Neural crest cell (in vitro differentiated cells): ENCODE data around the gene HUS1. TPM values are rescaled to one million over a fixed set of nuclear protein-coding genes. Genes with fewer than 3 reads are reported as not detected.

Source experiments
- DNase-seq: peaks from one replicate; pipeline ENCODE4 v3.0.0; 2021; ENCODE audit warnings: low read depth, mixed read lengths, low spot score
- H3K27ac Mint-ChIP-seq: one replicate; pipeline ENCODE4 v1.8.0; 2021; ENCODE audit warnings: mild to moderate bottlenecking, mixed read lengths; ENCODE audit not compliant: unreplicated experiment
- H3K27me3 Mint-ChIP-seq: 2 replicates; pipeline ENCODE4 v1.8.0; 2021; ENCODE audit warnings: low read depth, mild to moderate bottlenecking, mixed read lengths
- H3K36me3 Mint-ChIP-seq: 2 replicates; pipeline ENCODE4 v1.8.0; 2021; ENCODE audit warnings: low read depth, mild to moderate bottlenecking, mixed read lengths
- H3K4me1 Mint-ChIP-seq: 2 replicates; pipeline ENCODE4 v1.8.0; 2021; ENCODE audit warnings: mixed read lengths
- H3K4me3 Mint-ChIP-seq: one replicate; pipeline ENCODE4 v1.8.0; 2021; ENCODE audit warnings: mild to moderate bottlenecking, mixed read lengths
- H3K9me3 Mint-ChIP-seq: 2 replicates; pipeline ENCODE4 v1.8.0; 2021; ENCODE audit warnings: mixed read lengths
- total RNA-seq: library from RNA; stranded (reverse); gene quantifications from 2 replicates; pipeline ENCODE4 v1.2.1, GENCODE V29; 2021
- TF ChIP-seq, protein P1 (sequence below): fragments of 200-600 bp; sonication (generic); conservative IDR thresholded peaks from 2 replicates; pipeline ENCODE4 v1.5.0; 2021; ENCODE audit warnings: antibody characterized with exemption, mild to moderate bottlenecking

HUS1 gene
- total RNA-seq, 1 donor from 2014 or later, result 43.1 TPM

DNA sequence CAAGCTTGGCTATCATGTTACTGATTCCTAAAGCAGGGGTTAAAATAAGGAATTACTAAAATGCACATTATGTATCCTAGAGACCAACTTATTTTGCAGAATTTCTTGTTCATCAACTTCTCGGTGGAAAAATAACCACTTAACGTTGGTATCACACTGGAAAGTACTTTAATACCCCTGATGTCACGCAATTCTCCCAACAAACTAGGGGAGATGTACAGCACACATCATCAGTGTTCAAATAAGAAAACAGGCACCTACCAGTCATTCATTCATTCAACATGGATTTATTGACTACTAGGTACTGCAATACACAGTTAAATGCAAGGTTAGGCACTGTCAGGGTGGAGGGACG is 648 bp downstream of the HUS1 start:
- TF ChIP-seq, protein P1, sequence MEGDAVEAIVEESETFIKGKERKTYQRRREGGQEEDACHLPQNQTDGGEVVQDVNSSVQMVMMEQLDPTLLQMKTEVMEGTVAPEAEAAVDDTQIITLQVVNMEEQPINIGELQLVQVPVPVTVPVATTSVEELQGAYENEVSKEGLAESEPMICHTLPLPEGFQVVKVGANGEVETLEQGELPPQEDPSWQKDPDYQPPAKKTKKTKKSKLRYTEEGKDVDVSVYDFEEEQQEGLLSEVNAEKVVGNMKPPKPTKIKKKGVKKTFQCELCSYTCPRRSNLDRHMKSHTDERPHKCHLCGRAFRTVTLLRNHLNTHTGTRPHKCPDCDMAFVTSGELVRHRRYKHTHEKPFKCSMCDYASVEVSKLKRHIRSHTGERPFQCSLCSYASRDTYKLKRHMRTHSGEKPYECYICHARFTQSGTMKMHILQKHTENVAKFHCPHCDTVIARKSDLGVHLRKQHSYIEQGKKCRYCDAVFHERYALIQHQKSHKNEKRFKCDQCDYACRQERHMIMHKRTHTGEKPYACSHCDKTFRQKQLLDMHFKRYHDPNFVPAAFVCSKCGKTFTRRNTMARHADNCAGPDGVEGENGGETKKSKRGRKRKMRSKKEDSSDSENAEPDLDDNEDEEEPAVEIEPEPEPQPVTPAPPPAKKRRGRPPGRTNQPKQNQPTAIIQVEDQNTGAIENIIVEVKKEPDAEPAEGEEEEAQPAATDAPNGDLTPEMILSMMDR, result no peak

DNA sequence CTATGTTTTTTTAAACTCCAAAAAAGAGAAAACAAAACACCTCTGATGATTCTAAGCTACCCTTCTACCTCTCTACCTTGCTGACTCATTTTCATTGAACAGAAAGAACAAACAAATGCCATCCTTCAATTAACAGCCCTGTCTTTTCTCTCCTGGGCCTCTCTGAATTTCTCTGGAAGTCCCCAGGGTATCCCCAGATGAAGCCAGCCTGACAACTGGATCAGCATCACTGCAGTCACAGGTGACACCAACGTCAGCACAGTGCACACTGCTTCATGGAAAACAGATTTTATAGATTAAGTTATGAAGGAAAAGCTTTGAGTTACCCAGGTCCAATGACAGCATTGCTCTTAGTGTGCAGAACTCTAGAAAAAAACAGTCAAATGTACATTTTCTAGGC is 5.7 kb downstream of the HUS1 start:
- H3K36me3 Mint-ChIP-seq, result peaks cover 22% of the 10 kb centered on the region
- H3K27ac Mint-ChIP-seq, result no peak overlapping the region
- H3K9me3 Mint-ChIP-seq, result no peaks in the 10 kb centered on the region
- no peak for DNase-seq
- peaks cover 24% of the 10 kb centered on the region for H3K4me1 Mint-ChIP-seq
- H3K4me3 Mint-ChIP-seq, result no peak overlapping the region
- no peaks in the 10 kb centered on the region for H3K27me3 Mint-ChIP-seq
- TF ChIP-seq, protein P1, result no peak

More for the DNA sequence above, 648 bp downstream of the HUS1 start:
- Mint-ChIP-seq H3K36me3 (peaks cover 16% of the 10 kb centered on the region), H3K4me3 (peak overlapping the region; percentile 96), H3K27ac (peak overlapping the region; percentile 96), H3K9me3 (no peaks in the 10 kb centered on the region), H3K4me1 (peaks cover 22% of the 10 kb centered on the region), H3K27me3 (no peaks in the 10 kb centered on the region)
- no peak for DNase-seq

DNA sequence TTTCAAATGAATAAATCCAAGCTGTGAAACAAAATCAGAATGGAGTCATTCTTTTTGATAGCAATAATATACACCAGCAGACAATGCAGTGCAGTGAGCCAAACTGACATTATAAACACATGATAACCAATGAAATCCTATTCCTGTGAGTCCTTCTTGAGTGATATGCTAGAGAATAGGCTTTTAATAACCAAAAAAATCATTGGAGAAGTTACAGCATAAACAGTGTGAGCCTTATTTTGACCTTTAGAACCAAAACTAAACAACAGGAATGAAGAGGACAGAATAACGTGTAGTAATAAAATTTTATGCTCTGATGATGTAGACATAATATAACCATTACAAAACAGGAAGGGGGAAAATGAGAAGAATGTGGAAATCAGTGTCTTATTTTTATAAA is 8.7 kb downstream of the HUS1 start:
- H3K36me3 Mint-ChIP-seq, result peaks cover 28% of the 10 kb centered on the region
- H3K4me1 Mint-ChIP-seq, result peaks cover 11% of the 10 kb centered on the region
- TF ChIP-seq, protein P1, result no peak
- no peak for DNase-seq
- no peaks in the 10 kb centered on the region for H3K27me3 Mint-ChIP-seq
- H3K4me3 Mint-ChIP-seq, result no peak overlapping the region
- H3K9me3 Mint-ChIP-seq, result no peaks in the 10 kb centered on the region
- H3K27ac Mint-ChIP-seq, result no peak overlapping the region

DNA sequence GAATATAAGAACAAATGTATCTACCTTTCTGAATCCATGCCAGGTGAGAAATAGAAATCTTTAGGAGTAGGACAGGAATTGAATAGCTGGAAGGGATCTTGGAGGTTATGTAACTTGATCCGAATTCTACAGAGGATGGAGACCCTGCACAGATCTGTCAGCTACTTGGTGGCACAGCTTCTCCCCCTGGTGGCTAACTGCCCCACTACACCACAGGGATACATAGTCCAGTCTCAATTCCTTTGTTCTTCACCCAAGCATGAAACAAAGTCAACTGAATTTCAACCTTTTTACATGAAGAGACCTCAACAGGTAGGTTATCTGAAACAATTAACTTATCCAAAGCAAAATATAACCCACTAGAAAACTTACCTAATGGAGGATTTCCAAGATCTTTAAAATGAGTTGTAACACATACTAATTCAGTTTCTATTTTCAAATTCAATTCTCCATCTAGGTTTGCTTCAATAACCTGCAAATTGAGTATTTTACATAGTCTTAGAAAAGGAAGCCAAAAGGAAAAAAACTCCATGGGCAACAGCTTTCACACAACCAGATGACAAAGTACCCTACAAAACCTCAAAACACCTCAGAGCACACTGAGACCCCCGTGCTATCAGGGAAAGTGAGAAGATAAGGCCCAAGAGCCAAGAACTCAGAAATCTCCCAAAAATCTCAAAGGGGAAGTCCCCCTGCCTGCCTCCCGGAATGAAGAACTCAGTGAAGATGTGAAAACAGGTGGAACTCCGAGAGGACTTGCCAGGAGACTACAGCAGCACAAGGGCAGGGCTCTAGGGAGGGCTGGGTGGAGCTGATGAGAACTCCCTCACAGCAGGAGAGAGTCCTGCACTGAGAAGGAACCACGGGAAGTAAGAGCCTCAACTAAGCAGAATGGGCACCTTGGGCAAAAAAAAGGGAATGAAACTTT is 10.3 kb downstream of the HUS1 start:
- TF ChIP-seq, protein P1, result peak; percentile 94
- Mint-ChIP-seq H3K9me3 (no peaks in the 10 kb centered on the region), H3K4me1 (peaks cover 11% of the 10 kb centered on the region), H3K4me3 (no peak overlapping the region), H3K36me3 (peaks cover 29% of the 10 kb centered on the region), H3K27me3 (no peaks in the 10 kb centered on the region), H3K27ac (peak overlapping the region; percentile 46)
- DNase-seq, result peak; percentile 82

DNA sequence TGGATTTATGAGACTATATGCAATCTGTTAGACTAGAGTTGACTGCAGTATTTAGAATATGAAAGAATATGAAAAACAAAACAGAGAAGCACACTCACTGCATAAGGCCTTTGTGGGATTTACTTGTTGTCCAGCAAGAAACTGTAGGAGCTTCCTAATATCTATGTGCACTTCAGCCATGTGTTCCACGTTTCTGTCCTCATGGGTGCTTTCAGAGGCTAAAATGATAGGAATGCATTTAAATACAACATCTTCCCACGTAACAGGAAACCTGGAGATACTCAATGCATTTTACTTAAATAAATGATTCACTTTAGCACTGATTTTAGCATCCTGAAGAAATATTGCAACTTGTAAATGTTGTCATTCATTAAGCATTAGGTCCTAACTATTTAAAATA is 11.7 kb downstream of the HUS1 start:
- Mint-ChIP-seq H3K4me1 (peaks cover 11% of the 10 kb centered on the region), H3K27me3 (no peaks in the 10 kb centered on the region), H3K4me3 (no peak overlapping the region), H3K27ac (no peak overlapping the region), H3K9me3 (no peaks in the 10 kb centered on the region), H3K36me3 (peaks cover 36% of the 10 kb centered on the region)
- DNase-seq, result no peak
- TF ChIP-seq, protein P1, result no peak
